ENCODE results near the gene MLXIP.

DNA sequence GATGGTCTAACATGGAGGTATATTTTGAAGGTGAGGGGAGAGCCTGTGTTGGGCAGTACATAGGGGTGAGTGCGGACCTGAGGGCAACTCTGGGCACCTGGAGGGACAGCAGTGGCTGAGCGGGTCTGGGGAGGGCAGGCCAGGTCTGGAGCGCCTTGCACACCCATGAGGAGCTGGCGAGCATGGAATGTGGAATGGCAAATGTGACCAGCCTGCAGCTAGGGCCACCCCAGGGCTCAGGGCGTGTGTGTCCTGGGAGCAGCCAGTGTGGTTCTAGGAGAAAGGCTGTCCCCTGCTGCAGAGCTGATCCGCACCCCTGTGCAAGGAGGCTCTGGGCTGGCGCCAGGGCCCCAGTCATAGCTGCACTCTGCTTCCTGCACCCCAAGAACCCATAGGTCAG is 32.4 kb upstream of the MLXIP start:
- TF ChIP-seq POLR2AphosphoS5 (IDR thresholded peaks at IDR 0.05; ENCODE audit: low read depth, low read length) = no peak
- TF ChIP-seq, protein P1, sequence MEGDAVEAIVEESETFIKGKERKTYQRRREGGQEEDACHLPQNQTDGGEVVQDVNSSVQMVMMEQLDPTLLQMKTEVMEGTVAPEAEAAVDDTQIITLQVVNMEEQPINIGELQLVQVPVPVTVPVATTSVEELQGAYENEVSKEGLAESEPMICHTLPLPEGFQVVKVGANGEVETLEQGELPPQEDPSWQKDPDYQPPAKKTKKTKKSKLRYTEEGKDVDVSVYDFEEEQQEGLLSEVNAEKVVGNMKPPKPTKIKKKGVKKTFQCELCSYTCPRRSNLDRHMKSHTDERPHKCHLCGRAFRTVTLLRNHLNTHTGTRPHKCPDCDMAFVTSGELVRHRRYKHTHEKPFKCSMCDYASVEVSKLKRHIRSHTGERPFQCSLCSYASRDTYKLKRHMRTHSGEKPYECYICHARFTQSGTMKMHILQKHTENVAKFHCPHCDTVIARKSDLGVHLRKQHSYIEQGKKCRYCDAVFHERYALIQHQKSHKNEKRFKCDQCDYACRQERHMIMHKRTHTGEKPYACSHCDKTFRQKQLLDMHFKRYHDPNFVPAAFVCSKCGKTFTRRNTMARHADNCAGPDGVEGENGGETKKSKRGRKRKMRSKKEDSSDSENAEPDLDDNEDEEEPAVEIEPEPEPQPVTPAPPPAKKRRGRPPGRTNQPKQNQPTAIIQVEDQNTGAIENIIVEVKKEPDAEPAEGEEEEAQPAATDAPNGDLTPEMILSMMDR (IDR thresholded peaks at IDR 0.05) = no peak
- TF ChIP-seq TCF7L2 (IDR thresholded peaks at IDR 0.05; ENCODE audit: low read depth, low read length) = no peak

Measured in Panc1 (cell line).